A549 (cell line): Measurements from ENCODE around the gene PTPRK.

Source experiments
- BHLHE40 ChIP-seq: IDR thresholded peaks from 2 replicates; pipeline ENCODE4 v1.6.1; 2012; ENCODE audit warnings: low read depth, low read length, inconsistent platforms
- FOSL2 ChIP-seq, 2 experiments: fragments of 450-650 bp in 1 of 2; fragments of >200 bp in 1 of 2; sonication (Bioruptor Twin) in 1 of 2; formaldehyde crosslinking; IDR thresholded peaks; 2 replicates each; pipeline versions ENCODE4 v1.5.0 to v1.6.1; 2016 to 2020; ENCODE audit warnings: mild to moderate bottlenecking in 1 of 2, moderate library complexity in 1 of 2
- HDAC2 ChIP-seq: fragments of 200-600 bp; sonication (generic); IDR thresholded peaks from 2 replicates; pipeline ENCODE4 v1.6.1; 2016
- TF ChIP-seq, protein P1 (sequence below): fragments of >200 bp; sonication (Bioruptor Twin); formaldehyde crosslinking; IDR thresholded peaks from 3 replicates; pipeline ENCODE4 v1.5.1; 2016

DNA sequence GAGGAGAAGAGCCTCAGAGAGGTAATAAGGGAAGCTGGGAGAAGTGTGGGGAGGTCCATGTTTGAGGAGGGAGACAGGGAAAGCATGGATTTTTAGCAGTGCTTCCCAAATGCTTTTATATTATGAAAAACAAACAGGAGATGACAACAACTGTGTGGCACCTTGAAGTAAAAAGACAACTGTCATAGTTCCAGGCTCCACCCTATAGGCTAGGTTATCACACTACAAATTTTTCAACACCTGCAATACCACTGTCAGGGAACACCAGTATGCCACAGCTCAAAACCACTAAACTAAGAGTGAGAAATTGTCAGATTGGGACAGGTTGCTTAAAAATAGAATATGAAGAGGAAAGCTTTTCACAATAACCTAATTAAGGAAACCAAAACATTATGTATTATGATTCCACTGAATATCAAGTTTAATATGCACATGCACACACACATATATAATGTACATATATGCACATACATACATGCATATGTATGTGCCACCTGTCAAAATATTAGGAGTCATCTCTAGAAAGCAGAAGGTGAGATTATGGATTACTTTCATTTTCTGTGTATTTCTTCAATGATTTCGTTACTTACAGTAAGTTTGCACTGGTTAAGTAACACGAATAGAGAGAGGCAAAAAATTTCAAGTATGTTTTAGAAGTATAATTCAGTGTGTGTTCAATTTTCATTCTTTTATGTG is 261.2 kb downstream of the PTPRK start:
- TF ChIP-seq HDAC2 = no peak
- no peak for TF ChIP-seq FOSL2 (IDR thresholded peaks at IDR 0.05)
- no peak for TF ChIP-seq FOSL2 (CRISPR knock-in tag; IDR thresholded peaks at IDR 0.05)
- no peak for TF ChIP-seq BHLHE40
- TF ChIP-seq, protein P1, sequence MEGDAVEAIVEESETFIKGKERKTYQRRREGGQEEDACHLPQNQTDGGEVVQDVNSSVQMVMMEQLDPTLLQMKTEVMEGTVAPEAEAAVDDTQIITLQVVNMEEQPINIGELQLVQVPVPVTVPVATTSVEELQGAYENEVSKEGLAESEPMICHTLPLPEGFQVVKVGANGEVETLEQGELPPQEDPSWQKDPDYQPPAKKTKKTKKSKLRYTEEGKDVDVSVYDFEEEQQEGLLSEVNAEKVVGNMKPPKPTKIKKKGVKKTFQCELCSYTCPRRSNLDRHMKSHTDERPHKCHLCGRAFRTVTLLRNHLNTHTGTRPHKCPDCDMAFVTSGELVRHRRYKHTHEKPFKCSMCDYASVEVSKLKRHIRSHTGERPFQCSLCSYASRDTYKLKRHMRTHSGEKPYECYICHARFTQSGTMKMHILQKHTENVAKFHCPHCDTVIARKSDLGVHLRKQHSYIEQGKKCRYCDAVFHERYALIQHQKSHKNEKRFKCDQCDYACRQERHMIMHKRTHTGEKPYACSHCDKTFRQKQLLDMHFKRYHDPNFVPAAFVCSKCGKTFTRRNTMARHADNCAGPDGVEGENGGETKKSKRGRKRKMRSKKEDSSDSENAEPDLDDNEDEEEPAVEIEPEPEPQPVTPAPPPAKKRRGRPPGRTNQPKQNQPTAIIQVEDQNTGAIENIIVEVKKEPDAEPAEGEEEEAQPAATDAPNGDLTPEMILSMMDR = no peak
